OCI-LY7 (cell line): ENCODE data around the gene COL18A1.

Experiments
- EZH2phosphoT487 ChIP-seq: fragments of 200-600 bp; sonication (generic); IDR thresholded peaks from 2 replicates; pipeline ENCODE4 v1.6.1; 2018; ENCODE audit warnings: low read depth, borderline replicate concordance, mild to moderate bottlenecking, mixed run types, antibody characterized with exemption, low read length, moderate library complexity, mixed read lengths
- TF ChIP-seq, protein P1 (sequence below): fragments of 200-600 bp; sonication (generic); conservative IDR thresholded peaks from 2 replicates; pipeline ENCODE4 v1.5.1; 2014; ENCODE audit warnings: mild to moderate bottlenecking, antibody characterized with exemption, low read length, moderate library complexity, mixed read lengths

DNA sequence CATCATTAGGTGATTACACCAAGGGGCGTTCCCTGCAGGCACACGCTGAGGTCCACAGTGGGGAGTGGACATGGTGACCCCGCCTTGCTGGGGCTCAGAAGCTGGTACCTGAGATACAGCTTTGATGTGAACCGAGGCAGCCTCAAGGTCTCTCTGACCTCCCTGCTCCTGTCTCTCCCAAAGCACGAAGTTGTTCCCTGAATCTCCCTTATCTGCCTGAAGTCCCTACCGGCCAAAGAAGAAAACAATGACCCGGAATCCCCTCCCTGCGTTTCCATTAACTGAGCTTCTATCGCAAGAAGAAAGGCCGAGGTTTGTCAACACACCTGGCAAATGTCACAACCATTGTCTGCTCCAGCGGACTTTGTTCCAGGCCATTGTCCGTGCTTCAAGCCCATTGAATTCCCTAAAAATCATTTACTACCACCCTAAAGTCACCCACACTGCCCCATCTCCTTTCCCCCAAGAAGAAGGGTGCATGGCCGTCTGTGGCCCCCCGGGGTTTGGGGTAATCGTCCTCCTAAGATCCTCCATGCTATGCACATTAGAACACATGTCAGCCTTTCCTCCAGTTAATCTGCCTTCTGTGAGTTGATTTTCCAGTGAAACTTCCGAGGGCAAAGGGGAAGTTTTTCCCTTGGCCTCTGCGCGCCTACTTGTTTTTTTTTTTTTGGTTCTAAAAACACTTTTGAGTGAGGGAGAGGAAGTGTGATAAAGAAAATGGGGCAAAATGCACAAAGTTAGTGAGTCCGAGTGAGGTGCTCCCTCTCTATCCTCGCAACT lies 48.1 kb upstream of the COL18A1 start:
- TF ChIP-seq, protein P1, sequence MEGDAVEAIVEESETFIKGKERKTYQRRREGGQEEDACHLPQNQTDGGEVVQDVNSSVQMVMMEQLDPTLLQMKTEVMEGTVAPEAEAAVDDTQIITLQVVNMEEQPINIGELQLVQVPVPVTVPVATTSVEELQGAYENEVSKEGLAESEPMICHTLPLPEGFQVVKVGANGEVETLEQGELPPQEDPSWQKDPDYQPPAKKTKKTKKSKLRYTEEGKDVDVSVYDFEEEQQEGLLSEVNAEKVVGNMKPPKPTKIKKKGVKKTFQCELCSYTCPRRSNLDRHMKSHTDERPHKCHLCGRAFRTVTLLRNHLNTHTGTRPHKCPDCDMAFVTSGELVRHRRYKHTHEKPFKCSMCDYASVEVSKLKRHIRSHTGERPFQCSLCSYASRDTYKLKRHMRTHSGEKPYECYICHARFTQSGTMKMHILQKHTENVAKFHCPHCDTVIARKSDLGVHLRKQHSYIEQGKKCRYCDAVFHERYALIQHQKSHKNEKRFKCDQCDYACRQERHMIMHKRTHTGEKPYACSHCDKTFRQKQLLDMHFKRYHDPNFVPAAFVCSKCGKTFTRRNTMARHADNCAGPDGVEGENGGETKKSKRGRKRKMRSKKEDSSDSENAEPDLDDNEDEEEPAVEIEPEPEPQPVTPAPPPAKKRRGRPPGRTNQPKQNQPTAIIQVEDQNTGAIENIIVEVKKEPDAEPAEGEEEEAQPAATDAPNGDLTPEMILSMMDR: no peak; the same call in 1 of the 2 replicates
- no peak for TF ChIP-seq EZH2phosphoT487
